Liver (tissue), 9 donors: ENCODE measurements around the gene ARHGAP27. TPM values are rescaled to one million over a fixed set of nuclear protein-coding genes. Genes with fewer than 3 reads are reported as not detected.

Source experiments
- DNase-seq: peaks from one replicate; pipeline ENCODE4 v3.0.0-alpha.2; 2017; ENCODE audit warnings: low spot score
- H3K27ac ChIP-seq, 2 donors: one replicate each; pipeline ENCODE4 v1.7.0; 2013; ENCODE audit warnings: inconsistent platforms in 2 of 2, low read length in 2 of 2, control low read depth in 1 of 2, low read depth in 1 of 2, mild to moderate bottlenecking in 1 of 2
- H3K27me3 ChIP-seq, 4 donors: one replicate each; pipeline versions ENCODE4 v1.6.1 to v1.7.0; 2013; ENCODE audit warnings: low read length in 3 of 4, inconsistent platforms in 1 of 4, mild to moderate bottlenecking in 1 of 4, moderate library complexity in 1 of 4; ENCODE audit not compliant: control insufficient read depth in 4 of 4, insufficient read depth in 4 of 4
- H3K36me3 ChIP-seq, 4 donors: one replicate each; pipeline versions ENCODE4 v1.6.1 to v1.7.0; 2013; ENCODE audit warnings: low read length in 3 of 4, mild to moderate bottlenecking in 3 of 4, low read depth in 1 of 4, moderate library complexity in 1 of 4; ENCODE audit not compliant: control insufficient read depth in 4 of 4, insufficient read depth in 3 of 4
- H3K4me1 ChIP-seq, 4 donors: one replicate each; pipeline versions ENCODE4 v1.6.1 to v1.7.0; 2013; ENCODE audit warnings: low read length in 3 of 4, mild to moderate bottlenecking in 3 of 4, moderate library complexity in 1 of 4; ENCODE audit not compliant: control insufficient read depth in 4 of 4, insufficient read depth in 4 of 4
- H3K4me3 ChIP-seq, 3 donors: one replicate each; pipeline versions ENCODE4 v1.6.1 to v1.7.0; 2013; ENCODE audit warnings: low read length in 3 of 3, control low read depth in 1 of 3, low read depth in 1 of 3, mild to moderate bottlenecking in 1 of 3
- H3K9ac ChIP-seq, 2 donors: one replicate each; pipeline ENCODE4 v1.7.0; 2013; ENCODE audit warnings: low read length in 2 of 2, mild to moderate bottlenecking in 2 of 2, moderate library complexity in 2 of 2, control low read depth in 1 of 2, low read depth in 1 of 2
- H3K9me3 ChIP-seq, 4 donors: one replicate each; pipeline versions ENCODE4 v1.6.1 to v1.7.0; 2013; ENCODE audit warnings: low read length in 3 of 4; ENCODE audit not compliant: control insufficient read depth in 4 of 4
- EGR1 ChIP-seq, 2 donors: IDR thresholded peaks; 2 replicates each; pipeline ENCODE4 v1.6.1; 2016 to 2018; ENCODE audit warnings: antibody characterized with exemption in 2 of 2, low read depth in 2 of 2
- FOXA1 ChIP-seq: IDR thresholded peaks from 2 replicates; pipeline ENCODE4 v1.6.1; 2016; ENCODE audit warnings: antibody characterized with exemption
- FOXA2 ChIP-seq: IDR thresholded peaks from 2 replicates; pipeline ENCODE4 v1.6.1; 2016; ENCODE audit warnings: antibody characterized with exemption
- GABPA ChIP-seq, 2 donors: IDR thresholded peaks in 1 of 2; conservative IDR thresholded peaks in 1 of 2; 2 replicates each; pipeline ENCODE4 v1.6.1; 2016; ENCODE audit warnings: antibody characterized with exemption in 2 of 2, mild to moderate bottlenecking in 1 of 2, moderate library complexity in 1 of 2
- HNF4A ChIP-seq, 2 donors: conservative IDR thresholded peaks; 2 replicates each; pipeline ENCODE4 v1.6.1; 2016; ENCODE audit warnings: antibody characterized with exemption in 2 of 2, mild to moderate bottlenecking in 2 of 2
- HNF4G ChIP-seq: IDR thresholded peaks from 2 replicates; pipeline ENCODE4 v1.6.1; 2016; ENCODE audit warnings: antibody characterized with exemption
- JUND ChIP-seq, 2 donors: IDR thresholded peaks; 2 replicates each; pipeline ENCODE4 v1.6.1; 2016; ENCODE audit warnings: antibody characterized with exemption in 2 of 2
- NR2F2 ChIP-seq: IDR thresholded peaks from 2 replicates; pipeline ENCODE4 v1.6.1; 2016; ENCODE audit warnings: antibody characterized with exemption
- RAD21 ChIP-seq, 2 donors: IDR thresholded peaks; 2 replicates each; pipeline ENCODE4 v1.6.1; 2016; ENCODE audit warnings: antibody characterized with exemption in 2 of 2, mild to moderate bottlenecking in 2 of 2
- RXRA ChIP-seq, 2 donors: IDR thresholded peaks; 2 replicates each; pipeline ENCODE4 v1.6.1; 2017 to 2018; ENCODE audit warnings: antibody characterized with exemption in 2 of 2, mild to moderate bottlenecking in 1 of 2
- SP1 ChIP-seq: IDR thresholded peaks from 2 replicates; pipeline ENCODE4 v1.6.1; 2018; ENCODE audit warnings: antibody characterized with exemption, mild to moderate bottlenecking
- TAF1 ChIP-seq: conservative IDR thresholded peaks from 2 replicates; pipeline ENCODE4 v1.6.1; 2016; ENCODE audit warnings: antibody characterized with exemption, mild to moderate bottlenecking
- YY1 ChIP-seq: IDR thresholded peaks from 2 replicates; pipeline ENCODE4 v1.6.1; 2016; ENCODE audit warnings: antibody characterized with exemption, mild to moderate bottlenecking
- WGBS: extraction: QIAGEN DNeasy Blood & Tissue Kit; methylation state at CpG from one replicate; pipeline ENCODE4 v1.1.7; 2013; 5-methylcytosine and 5-hydroxymethylcytosine counted together
- polyA plus RNA-seq, 2 donors: library from polyadenylated mRNA; stranded (reverse) in 1 of 2; unstranded in 1 of 2; fragments of 200-250 nt in 1 of 2; fragments of >200 nt in 1 of 2; fragmentation: Nextera tagmentation in 1 of 2; extraction: Ambion mirVana in 1 of 2; gene quantifications; one replicate each; pipeline versions ENCODE4 v1.2.1 to v1.2.3, GENCODE V29; 2013 to 2015
- total RNA-seq, 2 donors: library from RNA; depleted of rRNA; stranded (reverse); fragments of >200 nt; gene quantifications; one replicate each; pipeline ENCODE4 v1.2.3, GENCODE V29; 2014
- TF ChIP-seq, protein P1 (sequence below): IDR thresholded peaks from 2 replicates; pipeline ENCODE4 v1.6.1; 2016; ENCODE audit warnings: antibody characterized with exemption
- TF ChIP-seq, protein P2 (sequence below): IDR thresholded peaks from 2 replicates; pipeline ENCODE4 v1.6.1; 2016; ENCODE audit warnings: antibody characterized with exemption, mild to moderate bottlenecking
- TF ChIP-seq, protein P3 (sequence below): IDR thresholded peaks from 2 replicates; pipeline ENCODE4 v1.6.1; 2016; ENCODE audit warnings: antibody characterized with exemption
- TF ChIP-seq, protein P4 (sequence below): IDR thresholded peaks from 2 replicates; pipeline ENCODE4 v1.6.1; 2016; ENCODE audit warnings: antibody characterized with exemption
- TF ChIP-seq, protein P5 (sequence below): fragments of 150-350 bp; IDR thresholded peaks from 2 replicates; pipeline ENCODE4 v1.5.1; 2017; ENCODE audit warnings: improper control_type of control experiment, low read depth, low read length; ENCODE audit not compliant: missing input control
- donor health status: healthy.
- donor health status: healthy.
- donor health status: healthy.
- donor health status: healthy.
- donor health status: healthy.

The ARHGAP27 gene
- total and polyA plus RNA-seq, 4 donors, result 1.8 to 10.9 (median 7.8) TPM

DNA sequence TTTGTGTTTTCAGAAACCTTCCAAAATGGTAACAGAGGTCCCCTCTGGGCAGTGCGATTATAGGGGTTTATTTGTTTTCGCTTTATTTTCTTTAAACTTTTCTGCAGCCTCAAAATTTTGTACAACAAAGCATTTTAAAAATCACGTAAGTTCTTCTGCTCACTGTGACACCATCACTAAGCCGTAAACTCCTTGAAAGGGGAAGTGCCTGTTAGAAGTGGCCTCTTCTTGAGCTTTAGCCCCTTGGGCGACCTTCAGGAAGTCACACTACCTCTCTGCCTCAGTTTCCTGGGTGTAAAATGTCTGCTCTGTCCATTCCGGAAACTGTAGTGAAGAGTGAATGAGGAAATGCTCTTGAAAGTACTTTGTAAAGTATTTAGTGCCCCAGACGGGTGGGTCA is 26.6 kb downstream of the ARHGAP27 start:
- peaks cover 0 to 7% (median 5%) of the 10 kb centered on the region in 4 donors for H3K36me3 ChIP-seq
- TF ChIP-seq RAD21 (IDR thresholded peaks at IDR 0.05), result no peak
- TF ChIP-seq FOXA2, result no peak
- no peak for TF ChIP-seq JUND (IDR thresholded peaks at IDR 0.05)
- TF ChIP-seq, protein P1, sequence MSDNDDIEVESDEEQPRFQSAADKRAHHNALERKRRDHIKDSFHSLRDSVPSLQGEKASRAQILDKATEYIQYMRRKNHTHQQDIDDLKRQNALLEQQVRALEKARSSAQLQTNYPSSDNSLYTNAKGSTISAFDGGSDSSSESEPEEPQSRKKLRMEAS, result no peak
- TF ChIP-seq NR2F2, result no peak
- no peak for TF ChIP-seq SP1
- TF ChIP-seq RXRA (IDR thresholded peaks at IDR 0.05), result no peak
- no peak for TF ChIP-seq HNF4G
- TF ChIP-seq YY1, result no peak
- TF ChIP-seq EGR1 (IDR thresholded peaks at IDR 0.05; ENCODE audit: low read depth in 2 of 2), result no peak
- no peak for TF ChIP-seq GABPA (IDR thresholded peaks at IDR 0.05 in 1 of 2, conservative IDR thresholded peaks at IDR 0.05 in 1 of 2)
- TF ChIP-seq FOXA1, result no peak
- no peak for TF ChIP-seq HNF4A (conservative IDR thresholded peaks at IDR 0.05)
- TF ChIP-seq, protein P2, sequence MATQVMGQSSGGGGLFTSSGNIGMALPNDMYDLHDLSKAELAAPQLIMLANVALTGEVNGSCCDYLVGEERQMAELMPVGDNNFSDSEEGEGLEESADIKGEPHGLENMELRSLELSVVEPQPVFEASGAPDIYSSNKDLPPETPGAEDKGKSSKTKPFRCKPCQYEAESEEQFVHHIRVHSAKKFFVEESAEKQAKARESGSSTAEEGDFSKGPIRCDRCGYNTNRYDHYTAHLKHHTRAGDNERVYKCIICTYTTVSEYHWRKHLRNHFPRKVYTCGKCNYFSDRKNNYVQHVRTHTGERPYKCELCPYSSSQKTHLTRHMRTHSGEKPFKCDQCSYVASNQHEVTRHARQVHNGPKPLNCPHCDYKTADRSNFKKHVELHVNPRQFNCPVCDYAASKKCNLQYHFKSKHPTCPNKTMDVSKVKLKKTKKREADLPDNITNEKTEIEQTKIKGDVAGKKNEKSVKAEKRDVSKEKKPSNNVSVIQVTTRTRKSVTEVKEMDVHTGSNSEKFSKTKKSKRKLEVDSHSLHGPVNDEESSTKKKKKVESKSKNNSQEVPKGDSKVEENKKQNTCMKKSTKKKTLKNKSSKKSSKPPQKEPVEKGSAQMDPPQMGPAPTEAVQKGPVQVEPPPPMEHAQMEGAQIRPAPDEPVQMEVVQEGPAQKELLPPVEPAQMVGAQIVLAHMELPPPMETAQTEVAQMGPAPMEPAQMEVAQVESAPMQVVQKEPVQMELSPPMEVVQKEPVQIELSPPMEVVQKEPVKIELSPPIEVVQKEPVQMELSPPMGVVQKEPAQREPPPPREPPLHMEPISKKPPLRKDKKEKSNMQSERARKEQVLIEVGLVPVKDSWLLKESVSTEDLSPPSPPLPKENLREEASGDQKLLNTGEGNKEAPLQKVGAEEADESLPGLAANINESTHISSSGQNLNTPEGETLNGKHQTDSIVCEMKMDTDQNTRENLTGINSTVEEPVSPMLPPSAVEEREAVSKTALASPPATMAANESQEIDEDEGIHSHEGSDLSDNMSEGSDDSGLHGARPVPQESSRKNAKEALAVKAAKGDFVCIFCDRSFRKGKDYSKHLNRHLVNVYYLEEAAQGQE, result no peak
- TF ChIP-seq, protein P3, sequence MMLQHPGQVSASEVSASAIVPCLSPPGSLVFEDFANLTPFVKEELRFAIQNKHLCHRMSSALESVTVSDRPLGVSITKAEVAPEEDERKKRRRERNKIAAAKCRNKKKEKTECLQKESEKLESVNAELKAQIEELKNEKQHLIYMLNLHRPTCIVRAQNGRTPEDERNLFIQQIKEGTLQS, result no peak
- TF ChIP-seq, protein P4, sequence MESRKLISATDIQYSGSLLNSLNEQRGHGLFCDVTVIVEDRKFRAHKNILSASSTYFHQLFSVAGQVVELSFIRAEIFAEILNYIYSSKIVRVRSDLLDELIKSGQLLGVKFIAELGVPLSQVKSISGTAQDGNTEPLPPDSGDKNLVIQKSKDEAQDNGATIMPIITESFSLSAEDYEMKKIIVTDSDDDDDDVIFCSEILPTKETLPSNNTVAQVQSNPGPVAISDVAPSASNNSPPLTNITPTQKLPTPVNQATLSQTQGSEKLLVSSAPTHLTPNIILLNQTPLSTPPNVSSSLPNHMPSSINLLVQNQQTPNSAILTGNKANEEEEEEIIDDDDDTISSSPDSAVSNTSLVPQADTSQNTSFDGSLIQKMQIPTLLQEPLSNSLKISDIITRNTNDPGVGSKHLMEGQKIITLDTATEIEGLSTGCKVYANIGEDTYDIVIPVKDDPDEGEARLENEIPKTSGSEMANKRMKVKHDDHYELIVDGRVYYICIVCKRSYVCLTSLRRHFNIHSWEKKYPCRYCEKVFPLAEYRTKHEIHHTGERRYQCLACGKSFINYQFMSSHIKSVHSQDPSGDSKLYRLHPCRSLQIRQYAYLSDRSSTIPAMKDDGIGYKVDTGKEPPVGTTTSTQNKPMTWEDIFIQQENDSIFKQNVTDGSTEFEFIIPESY, result no peak
- TF ChIP-seq TAF1, result no peak
- no peak overlapping the region for H3K4me3 ChIP-seq
- DNase-seq, result no peak
- no peaks in the 10 kb centered on the region for H3K27me3 ChIP-seq
- no peak overlapping the region for H3K27ac ChIP-seq
- 76% methylated on average over 7 of the region's 7 CpGs for WGBS
- peaks cover 0 to 3% (median 0%) of the 10 kb centered on the region in 4 donors for H3K4me1 ChIP-seq
- no peak overlapping the region for H3K9ac ChIP-seq
- no peaks in the 10 kb centered on the region for H3K9me3 ChIP-seq

DNA sequence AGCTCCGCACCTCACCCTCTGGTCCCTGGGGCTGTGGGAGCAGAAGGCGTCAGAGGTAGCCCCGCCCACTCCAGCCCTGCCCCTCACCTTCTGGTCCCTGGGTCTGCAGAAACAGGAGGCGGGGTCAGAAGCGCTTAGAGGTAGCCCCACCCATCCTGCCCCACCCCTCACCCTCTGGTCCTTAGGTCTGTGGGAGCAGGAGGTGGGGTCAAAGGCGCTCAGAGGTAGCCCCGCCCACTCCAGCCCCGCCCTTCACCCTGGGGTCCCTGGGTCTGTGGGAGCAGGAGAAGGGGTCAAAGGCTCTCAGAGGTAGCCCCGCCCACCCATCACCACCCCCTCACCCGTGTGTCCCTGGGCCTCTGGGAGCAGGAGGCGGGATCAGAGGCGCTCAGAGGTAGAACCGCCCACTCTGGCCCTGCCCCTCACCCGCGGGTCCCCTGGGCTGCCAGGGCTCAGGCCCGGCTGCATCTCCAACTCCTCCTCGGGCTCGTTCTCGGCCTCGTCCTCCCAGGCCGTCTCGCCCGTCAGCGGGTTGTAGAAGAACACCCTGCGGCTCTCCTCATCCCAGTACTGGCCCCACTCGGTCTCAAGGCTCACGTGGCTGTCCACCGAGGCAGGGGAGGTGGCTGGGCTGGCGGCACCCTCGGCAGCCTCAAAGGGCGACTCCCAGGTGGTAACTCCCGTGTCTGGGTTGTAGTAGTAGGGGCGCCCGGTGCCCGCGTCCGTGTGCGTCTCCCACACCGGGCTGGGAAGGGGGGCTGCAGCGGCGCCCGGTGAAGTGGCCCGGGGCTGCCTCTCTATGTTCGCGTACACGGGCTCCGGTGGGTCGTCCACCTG is 27.2 kb downstream of the ARHGAP27 start:
- H3K36me3 ChIP-seq, result peaks cover 0 to 7% (median 5%) of the 10 kb centered on the region in 4 donors
- H3K4me3 ChIP-seq, result no peak overlapping the region
- no peak overlapping the region for H3K9ac ChIP-seq
- DNase-seq, result peak; percentile 78
- 42% methylated on average over 48 of the region's 48 CpGs for WGBS
- H3K4me1 ChIP-seq, result peaks cover 0 to 3% (median 0%) of the 10 kb centered on the region in 4 donors
- H3K27me3 ChIP-seq, result no peaks in the 10 kb centered on the region
- H3K9me3 ChIP-seq, result no peaks in the 10 kb centered on the region
- H3K27ac ChIP-seq, result no peak overlapping the region
- TF ChIP-seq, protein P5, sequence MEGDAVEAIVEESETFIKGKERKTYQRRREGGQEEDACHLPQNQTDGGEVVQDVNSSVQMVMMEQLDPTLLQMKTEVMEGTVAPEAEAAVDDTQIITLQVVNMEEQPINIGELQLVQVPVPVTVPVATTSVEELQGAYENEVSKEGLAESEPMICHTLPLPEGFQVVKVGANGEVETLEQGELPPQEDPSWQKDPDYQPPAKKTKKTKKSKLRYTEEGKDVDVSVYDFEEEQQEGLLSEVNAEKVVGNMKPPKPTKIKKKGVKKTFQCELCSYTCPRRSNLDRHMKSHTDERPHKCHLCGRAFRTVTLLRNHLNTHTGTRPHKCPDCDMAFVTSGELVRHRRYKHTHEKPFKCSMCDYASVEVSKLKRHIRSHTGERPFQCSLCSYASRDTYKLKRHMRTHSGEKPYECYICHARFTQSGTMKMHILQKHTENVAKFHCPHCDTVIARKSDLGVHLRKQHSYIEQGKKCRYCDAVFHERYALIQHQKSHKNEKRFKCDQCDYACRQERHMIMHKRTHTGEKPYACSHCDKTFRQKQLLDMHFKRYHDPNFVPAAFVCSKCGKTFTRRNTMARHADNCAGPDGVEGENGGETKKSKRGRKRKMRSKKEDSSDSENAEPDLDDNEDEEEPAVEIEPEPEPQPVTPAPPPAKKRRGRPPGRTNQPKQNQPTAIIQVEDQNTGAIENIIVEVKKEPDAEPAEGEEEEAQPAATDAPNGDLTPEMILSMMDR, result no peak
- TF ChIP-seq JUND (IDR thresholded peaks at IDR 0.05) (no peak), HNF4G (no peak), FOXA1 (no peak), GABPA (IDR thresholded peaks at IDR 0.05 in 1 of 2, conservative IDR thresholded peaks at IDR 0.05 in 1 of 2) (no peak), NR2F2 (no peak)
- TF ChIP-seq, protein P4, result no peak
